Daoy (cell line): ENCODE measurements around the gene FLT1. TPM values are rescaled to one million over a fixed set of nuclear protein-coding genes. Genes with fewer than 3 reads are reported as not detected.

Source experiments
- DNase-seq: peaks from one replicate; pipeline ENCODE4 v3.0.0-alpha.2; 2015; ENCODE audit warnings: low read depth
- total RNA-seq: library from RNA; depleted of rRNA; stranded (reverse); fragments of >200 nt; shearing (Covaris generic); gene quantifications from 2 replicates; pipeline ENCODE4 v1.2.3, GENCODE V29; 2014

The FLT1 gene
- total RNA-seq, 1 experiment from 2014 or later, result 5.4 TPM

DNA sequence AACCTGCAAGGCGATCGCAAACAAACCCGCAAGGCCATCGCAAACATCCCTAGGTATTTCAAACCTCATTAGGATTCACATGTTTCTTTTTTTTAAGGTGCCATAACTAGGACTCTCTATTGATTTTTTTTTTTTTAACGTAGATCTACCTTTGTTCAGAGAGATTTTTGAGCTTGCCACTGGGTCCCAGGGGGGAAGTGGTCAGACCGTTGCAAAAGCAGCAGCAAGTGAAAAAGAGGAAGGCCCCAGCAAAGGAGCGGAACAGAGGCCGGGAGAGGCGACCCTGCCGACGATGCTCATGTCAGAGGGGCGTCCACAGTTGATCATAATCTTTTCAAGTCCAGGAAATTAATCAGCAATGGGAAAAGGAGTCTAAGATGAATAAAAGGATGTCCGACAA lies 32.7 kb upstream of the FLT1 start:
- no peak for DNase-seq

DNA sequence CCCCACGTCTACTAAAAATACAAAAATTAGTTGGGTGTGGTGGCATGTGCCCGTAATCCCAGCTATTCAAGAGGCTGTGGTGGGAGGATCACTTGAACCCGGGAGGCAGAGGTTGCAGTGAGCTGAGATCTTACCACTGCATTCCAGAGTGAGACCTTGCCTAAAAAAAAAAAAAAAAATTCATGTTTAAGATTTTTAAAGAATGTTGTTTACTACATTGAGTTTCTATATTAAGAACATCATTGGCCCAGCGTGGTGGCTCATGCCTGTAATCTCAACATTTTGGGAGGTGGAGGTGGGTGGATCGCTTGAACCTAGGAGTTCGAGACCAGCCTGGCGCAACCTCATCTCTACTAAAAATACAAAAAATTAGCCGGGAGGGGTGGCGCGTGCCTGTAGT lies 31.9 kb upstream of the FLT1 start:
- no peak for DNase-seq

DNA sequence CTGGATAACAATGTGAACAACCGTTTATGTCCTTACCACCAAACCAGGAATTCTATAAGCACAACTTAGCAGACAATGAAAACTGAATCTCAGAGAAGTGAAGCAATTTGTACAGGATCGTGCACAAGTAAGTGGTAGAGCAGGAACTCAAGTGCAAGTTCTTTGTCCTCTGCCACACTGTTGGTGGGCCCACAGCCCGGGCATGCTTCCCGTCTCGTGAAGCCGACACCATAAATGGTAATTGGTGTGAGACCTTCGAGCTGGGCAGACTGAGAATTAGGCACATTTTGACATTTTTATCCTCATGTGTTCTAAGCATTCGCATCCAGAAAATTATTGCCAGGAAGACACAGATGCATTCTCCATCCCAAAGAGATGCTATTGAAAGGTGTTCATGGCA lies 27.9 kb upstream of the FLT1 start:
- no peak for DNase-seq

DNA sequence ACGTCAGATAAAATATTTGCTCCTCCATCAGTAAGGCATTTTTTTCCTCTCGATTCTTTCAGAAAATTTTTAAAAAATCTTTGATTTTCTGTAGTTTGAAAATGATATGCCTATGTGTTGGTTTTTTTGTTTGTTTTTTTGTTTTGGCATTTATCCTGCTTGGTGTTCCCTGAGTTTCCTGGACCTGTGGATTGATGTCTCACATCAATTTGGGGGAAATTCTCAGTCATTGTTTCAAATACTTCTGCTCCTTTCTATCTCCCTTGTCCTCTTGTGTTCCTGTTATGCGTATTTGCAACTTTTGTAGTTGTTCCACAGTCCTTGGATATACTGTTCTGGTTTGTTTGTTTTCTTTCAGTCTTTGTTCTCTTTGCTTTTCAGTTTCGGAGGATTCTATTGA lies 18.8 kb upstream of the FLT1 start:
- DNase-seq, result no peak

DNA sequence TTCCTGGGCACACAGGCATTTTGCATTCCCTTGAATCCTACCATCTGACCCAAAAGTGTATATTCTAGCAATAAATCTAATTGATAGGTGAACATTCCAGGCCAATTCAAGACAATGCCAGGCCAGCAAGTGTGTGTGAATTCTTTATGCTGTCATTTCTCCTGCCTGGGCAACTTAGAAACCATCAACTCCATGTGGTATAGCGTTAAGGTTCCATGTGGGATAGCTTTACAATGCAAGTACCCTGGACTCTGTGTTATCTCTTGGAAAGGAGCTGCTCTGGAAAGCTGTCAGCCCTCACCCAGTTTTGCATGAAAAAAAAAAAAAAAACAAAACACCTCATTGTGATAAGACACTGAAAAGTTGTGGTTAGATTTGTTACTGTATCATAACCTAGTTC lies 15.6 kb upstream of the FLT1 start:
- DNase-seq, result no peak

DNA sequence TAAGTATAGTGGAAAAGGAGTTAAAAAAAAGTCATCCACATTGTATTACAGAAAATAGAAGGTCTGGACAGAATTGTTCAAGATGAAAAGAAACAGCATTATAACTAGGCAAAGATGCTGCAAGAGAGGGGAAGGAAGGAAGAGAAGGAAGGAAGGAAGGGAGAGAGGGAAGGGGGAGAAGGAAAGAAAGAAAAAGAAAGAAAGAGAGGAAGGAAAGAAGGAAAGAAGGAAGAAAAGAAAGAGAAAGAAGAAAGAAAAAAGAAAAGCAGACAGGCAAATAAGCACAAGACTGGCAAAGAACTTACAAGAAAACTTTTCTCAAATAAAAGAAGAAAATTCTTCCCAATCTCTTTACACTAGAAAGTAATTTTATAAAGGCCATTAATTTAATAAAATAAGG lies 15.1 kb upstream of the FLT1 start:
- no peak for DNase-seq

DNA sequence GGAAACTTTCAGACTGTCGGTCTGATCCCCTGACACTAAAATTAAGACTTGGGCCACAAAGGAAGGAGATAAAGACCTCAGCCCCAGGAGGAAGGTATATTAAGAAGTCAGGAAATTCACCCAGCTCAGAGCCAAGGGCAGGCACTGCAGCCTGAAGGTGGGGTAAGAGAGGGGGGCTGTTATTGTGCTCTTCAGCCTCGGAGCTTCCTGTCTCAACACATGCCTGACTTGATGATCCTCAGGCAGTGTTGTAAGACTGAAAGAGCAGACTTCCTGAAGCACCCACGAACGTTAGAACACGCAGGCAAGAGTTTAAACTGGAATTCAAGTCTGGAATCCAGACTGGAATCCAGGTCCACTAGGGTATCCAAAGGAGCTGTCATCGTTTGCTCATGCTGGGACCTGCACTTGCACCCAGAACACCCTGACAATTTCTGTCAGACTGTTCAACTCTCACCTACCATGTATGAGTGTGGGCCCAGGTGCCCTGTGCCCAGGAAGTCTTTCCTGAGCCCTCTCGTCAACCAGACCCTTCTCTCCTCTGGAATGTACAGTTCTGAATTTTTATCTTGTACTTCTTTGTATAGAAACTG lies 10.7 kb upstream of the FLT1 start:
- DNase-seq, result no peak

DNA sequence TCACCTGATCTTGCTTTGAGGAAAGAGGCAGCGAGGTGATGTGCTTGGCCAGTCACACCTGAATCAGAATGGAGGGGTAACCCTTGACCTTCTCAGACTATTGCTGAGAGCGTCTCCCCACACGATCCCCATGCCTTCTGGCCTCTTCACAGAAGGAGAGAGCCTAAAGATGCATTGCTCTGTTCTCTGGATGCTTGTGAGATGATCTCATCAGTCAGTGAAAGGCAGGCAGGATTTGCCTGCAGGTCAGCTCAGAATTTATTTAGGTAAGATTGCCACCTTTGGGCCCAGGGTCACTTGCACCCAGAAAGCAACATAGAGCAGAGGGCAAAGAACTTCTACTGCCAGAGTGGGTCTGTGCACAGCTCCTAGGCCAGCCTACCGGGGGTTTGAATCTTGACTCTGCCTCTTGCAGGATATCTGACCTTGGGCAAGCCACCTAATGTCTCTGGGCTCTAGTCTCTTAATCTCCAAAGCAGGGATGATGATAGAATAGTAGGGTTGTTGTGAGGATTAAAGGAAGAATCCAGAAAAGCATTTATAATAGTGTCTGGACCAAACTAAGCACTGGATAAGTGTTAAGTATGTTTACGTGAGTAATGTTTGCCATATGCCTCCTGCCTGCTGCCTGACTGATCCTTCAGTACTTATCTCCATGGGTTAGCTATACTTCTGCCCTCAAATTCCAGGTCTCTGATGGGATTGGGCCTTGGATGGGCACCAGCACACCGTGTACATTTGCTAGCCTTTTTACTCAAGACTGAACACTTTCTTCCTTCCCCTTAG lies 8.4 kb upstream of the FLT1 start:
- no peak for DNase-seq

DNA sequence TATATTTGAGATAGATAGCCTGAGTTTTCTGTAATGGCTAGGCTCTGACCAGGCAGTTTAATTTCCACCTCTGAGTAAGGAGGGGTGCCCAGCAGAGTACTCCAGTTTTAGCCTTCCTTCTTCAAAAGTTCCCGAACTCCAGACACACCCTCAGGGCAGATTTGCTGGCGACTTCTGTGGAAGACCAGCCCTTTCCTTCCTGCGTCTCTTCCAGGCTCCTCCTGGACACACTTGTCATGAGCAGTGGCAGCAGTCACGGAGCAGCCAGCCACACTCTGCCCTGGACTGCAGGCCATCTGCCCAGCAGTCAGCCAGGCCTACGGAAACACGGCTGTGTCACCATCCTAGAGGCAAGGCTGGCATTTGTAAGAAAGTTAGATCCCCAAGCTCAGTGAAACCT lies 6.6 kb upstream of the FLT1 start:
- no peak for DNase-seq

DNA sequence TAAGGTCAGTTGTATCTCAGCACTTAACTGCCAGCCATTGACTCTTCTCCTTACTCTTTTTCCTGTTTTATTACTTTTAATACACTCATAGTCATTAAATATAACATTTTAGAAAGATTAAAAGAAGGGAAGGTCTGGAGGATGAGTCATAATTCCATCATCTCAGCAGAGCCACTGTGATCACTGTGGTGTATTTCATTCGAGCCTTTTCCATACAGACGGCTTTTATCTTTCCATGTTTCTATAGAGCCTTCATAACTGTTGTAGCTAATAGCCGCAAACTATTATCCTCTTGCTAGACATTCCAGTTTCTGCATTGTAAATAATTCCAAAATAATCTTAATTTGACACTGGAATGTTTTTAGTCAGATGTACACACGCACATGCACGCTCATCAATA lies 4.7 kb upstream of the FLT1 start:
- DNase-seq, result no peak

DNA sequence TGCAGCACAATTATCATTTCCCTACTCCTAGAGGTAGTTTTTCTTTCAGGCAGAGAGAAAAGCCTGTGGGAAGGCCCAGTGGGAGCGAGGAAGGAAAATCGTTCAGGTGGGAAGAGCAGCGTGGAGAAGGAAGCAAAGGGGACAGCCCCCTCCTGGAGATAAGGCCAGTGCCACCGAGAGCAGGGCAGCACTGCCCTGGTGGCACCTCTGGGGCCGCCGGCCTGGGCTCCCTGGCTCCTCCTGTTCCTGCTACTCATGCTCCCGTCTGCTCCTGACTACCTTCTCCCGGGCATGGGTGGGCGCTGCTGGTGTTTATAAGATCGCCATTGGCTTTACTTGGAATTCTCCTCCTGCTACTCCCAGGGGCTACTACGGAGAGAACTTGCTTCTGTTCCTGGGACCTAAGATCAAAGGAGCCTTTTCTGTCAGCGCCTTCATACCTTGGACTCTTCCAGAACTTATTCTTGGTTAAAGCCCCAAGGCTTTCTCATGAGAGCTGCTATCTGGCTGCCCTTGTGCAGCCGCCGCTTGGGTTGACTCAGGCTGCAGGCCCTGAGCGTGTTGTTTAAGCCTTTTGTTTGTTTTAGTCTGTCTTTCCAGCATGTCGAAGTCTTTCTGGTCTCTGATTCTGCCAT lies 3.7 kb upstream of the FLT1 start:
- no peak for DNase-seq

DNA sequence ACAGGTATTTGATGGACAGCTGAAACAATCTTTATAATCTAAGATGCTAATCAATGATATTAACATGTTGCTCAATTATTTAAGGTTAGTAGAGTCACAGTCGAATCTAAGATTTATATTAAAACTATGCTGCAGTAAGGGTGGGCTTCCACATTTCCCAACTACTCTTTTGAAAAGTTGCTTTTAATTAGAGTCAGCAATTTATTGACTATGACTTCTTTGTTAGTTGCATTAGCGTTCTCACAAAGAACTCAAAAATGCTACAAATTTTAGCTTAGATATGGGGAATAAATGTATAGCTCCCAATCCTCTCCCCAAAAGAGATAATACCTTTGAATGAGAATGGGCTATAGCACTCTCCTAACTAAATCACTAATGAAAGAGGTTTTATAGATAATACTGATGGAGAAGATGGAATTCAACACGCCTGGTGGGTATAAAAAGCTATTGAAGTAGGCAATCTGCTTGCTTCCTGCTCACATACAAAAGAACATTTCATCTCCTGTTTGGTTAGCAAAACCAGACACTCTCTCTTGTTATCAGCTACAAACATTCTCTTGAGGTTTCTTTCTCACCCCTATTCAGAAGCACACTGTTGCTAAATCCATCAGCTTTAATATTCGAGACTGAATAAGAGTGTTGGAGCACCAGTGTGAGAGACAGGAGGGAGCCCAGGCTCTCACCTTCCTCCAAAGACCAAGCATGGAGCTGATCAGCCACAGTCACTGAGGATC lies 2.4 kb upstream of the FLT1 start:
- DNase-seq, result no peak

DNA sequence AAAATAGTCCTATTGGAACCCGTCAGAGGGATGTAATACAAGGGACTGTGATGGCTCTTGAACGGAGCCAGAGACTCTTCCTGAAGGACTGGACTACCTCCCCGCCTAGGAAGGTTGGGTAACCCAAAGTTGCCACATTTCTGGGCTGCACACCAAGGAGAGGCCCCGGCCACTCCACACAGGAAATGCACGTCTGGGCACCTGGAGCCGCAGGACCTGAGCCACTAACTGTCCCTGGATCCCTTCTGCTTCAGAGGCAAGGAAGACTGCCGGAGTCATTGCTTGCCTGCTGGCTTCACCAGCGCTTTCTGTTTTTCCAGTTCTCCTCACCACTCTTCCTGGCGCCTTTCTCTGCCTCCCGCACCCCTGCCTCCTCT lies 1.2 kb upstream of the FLT1 start:
- no peak for DNase-seq

DNA sequence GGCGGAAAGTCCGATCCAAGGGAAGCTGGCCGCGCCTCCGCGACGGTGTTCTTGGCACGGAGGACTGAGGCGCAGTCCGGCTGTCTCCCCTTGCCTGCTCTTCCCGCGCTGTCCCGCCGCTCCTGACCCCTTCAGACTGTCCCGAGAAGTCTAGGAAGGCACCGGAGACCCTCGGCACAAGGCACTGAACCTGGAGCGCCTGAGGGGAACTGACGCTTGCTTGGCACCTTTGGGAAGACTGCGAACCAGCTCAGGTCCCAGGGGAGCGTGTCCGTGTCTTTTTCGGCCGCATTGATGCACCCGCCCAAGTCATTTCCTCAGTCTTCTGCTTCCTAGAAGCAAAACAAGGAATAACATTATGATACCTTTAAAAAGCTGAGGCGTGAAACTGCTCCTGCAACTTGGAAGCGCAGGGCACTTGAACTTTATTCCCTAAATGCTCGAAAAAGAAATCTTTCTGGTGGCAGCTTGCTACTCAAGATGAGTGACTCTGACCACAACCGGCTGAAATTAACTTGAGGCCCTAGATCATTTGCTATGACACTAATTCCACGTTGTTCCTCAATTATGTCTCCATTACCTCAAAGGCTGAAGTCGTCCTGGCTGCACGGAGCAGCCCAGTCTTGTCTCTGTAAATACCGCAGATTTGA lies 735 bp upstream of the FLT1 start:
- DNase-seq, result no peak

DNA sequence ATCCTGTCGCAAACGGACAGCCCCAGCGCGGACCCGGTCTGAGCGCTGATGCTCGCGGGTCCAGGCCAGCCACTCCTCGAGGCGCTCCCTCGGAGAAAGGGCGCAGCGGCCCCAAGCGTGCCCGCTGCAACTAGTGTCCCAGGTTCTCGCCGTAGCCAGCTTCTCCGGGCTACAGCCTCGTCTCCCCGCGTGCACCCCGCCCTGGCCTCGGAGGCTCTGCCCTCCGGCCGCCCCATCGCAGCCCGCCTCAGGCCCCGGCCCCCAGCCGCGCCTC lies 487 bp downstream of the FLT1 start:
- DNase-seq, result peak; percentile 25

DNA sequence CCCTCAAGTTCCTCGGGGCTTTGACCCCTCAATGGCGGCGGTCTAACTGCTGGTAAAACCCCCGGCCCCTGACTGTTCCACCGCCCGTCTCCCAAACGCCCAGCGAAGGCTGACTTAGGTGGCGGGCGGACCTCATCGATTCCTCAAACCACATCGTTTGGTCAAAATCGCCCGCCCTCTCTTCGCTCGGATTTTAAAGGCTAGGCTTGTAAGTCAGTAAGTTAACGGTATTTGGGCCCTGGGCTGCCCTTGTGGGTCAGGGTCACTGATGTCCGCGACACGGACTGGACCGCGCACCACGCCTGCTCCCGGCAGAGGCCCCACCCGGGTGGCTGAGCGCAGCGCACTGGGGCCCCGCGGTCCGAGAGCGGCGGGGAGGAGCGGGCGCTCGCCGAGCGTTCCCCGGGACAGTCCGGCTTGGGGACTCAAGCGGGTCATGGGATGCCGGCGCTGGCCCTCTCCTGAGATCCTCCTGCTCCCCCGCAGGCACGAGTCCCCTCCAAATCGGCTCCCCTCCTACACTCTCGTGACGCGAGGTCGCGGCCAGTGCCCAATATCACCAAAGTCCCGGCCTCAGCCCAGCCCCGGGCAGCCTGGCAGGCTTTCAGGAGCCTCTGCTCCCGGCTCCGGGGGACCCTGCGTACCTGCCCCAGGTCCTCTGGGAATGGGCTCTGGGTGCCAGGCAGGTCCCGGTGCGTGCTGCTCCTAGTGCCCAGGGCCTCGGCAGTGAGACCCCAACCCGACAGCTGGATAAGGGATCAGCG lies 1.0 kb downstream of the FLT1 start:
- DNase-seq, result peak; percentile 8

DNA sequence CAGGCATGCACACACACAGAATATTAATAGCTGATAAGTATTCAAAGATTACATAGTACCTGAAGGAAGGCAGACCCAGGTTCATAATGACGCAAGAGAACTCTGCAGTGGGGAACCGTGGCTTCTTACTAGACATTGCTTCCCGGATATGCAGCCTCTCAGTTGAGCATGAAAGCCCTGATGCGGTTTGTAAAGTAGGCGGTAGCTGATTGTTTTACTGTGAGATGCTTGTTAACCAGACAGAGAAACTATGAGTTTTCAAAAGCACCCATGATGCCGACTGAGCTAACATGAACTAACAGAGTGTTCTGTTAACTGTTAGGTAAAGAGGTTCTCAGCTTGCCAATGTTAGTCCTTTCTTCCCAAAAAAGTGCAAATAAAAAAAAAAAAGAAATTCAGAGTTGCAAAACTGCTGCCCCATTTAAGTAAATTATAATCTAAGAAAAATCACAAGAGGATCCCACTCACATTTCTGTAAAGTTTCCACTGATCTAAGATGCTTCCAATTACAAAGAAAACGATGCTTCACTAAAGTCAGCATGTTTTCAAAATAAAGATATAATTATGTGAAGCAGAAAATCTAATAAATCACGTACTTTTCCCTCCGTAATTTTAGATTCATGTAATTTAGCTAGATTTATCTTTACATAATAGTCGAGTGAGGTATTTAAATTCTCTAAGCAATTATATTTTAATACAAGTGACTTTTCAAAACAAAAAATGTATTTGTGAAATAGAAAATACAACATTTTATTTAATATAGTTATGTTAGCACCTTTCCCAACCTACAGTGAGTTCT lies 2.2 kb downstream of the FLT1 start:
- DNase-seq, result peak; percentile 42

DNA sequence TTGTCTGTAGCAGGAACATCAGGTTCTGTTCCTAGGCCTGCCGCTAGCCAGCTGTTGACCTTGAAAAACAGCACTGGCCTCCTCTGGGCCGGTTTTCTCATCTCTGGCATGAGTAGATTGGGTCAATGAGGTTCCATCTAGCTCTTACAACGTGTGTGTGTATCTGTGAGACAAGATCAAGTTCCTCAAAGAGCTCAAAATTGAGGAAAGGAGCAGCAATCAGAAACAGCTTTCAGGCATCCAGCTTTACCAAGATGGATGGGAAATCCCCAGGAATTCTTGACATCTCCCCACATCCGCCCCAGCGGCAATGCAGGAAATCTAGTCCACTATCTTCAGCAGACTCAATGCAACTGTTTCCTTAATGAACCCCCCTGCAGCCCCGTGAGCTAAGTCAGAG lies 4.9 kb downstream of the FLT1 start:
- peak; percentile 43 for DNase-seq

DNA sequence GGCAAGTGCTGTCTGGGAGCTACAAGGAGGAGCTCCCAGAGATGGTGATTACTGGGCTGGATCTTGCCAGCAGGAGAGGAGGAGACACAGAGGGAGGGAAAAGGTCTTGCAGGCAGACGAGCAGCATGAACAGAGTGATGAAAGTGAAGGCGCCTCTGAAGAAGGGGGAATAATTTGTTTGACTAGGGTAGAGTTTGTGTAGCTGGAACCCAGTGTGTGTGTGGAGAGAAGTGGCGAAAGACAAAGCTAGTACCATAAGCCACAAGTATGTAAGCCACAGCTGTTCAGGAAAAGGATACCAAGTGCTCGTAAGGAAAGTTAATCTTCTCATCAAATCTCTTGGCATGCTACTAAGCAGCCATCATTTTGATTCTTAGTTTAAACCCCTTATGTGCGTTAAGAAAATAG lies 5.4 kb downstream of the FLT1 start:
- peak; percentile 32 for DNase-seq

DNA sequence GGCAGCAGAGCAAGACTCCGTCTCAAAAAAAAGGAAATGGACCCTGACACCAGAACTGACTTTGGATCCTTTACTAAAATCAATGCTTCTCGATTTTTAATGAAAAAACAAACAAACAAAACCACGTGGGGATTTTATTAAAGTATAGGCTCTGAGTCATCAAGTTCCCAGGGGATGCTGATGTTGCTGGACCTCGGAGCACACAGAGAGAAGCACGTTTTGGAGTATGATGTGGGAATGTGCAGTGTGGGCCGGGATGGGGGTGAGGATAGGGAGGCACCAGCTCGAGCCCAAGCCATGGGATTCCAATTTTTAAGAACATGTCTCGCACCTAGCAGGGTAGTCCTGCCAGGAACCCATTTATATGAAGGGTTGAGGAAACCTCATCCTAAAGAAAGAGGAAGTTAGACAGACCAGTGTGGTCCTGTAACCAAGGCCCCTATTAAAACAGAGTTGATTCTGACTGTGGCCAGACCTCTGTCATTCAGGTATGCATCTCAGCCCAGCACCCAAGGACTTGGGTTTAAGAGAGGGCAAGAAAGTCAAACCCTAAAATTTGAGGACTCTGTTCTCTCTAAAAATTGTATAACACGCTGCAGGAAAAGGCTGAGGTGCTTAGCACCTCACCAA lies 6.4 kb downstream of the FLT1 start:
- DNase-seq, result no peak
